Neural progenitor cell (in vitro differentiated cells): ENCODE results near the gene SGCD. TPM values are rescaled to one million over a fixed set of nuclear protein-coding genes. Genes with fewer than 3 reads are reported as not detected.
"Not testable (repeated sequence)": the region's sequence is repeated elsewhere in the genome, so short reads cannot be mapped to it uniquely, and the experiment has no call there.

ENCODE experiments used
- DNase-seq: peaks from one replicate; pipeline ENCODE4 v3.0.0-alpha.2; 2016; ENCODE audit warnings: low spot score
- H2AFZ ChIP-seq: fragments of 200-600 bp; sonication (generic); replicated peaks from 2 replicates; pipeline ENCODE4 v1.6.1; 2016; ENCODE audit warnings: antibody characterized with exemption
- H3F3A ChIP-seq: fragments of 200-600 bp; sonication (generic); 2 replicates; pipeline ENCODE4 v1.6.1; 2016; ENCODE audit warnings: antibody characterized with exemption, low read depth
- H3K27ac ChIP-seq: fragments of 200-600 bp; sonication (generic); 2 replicates; pipeline ENCODE4 v1.5.1; 2016; ENCODE audit warnings: mild to moderate bottlenecking
- H3K27me3 ChIP-seq: fragments of 200-600 bp; sonication (generic); 2 replicates; pipeline ENCODE4 v1.6.1; 2016; ENCODE audit warnings: mild to moderate bottlenecking, moderate library complexity
- H3K36me3 ChIP-seq: fragments of 200-600 bp; sonication (generic); 2 replicates; pipeline ENCODE4 v1.5.1; 2016
- H3K4me1 ChIP-seq: fragments of 200-600 bp; sonication (generic); 2 replicates; pipeline ENCODE4 v1.6.1; 2016; ENCODE audit warnings: mixed run types
- H3K4me2 ChIP-seq: fragments of 200-600 bp; sonication (generic); 2 replicates; pipeline ENCODE4 v1.6.1; 2016
- H3K4me3 ChIP-seq: fragments of 200-600 bp; sonication (generic); 2 replicates; pipeline ENCODE4 v1.5.1; 2016
- H3K79me2 ChIP-seq: fragments of 200-600 bp; sonication (generic); 2 replicates; pipeline ENCODE4 v1.6.1; 2016; ENCODE audit warnings: low read depth
- H3K9ac ChIP-seq: fragments of 200-600 bp; sonication (generic); 2 replicates; pipeline ENCODE4 v1.6.1; 2016
- H3K9me3 ChIP-seq: fragments of 200-600 bp; sonication (generic); 2 replicates; pipeline ENCODE4 v1.5.1; 2016; ENCODE audit warnings: low read depth
- H4K20me1 ChIP-seq: fragments of 200-600 bp; sonication (generic); 2 replicates; pipeline ENCODE4 v1.6.1; 2016; ENCODE audit warnings: low read depth
- H3K27ac Mint-ChIP-seq: 3 replicates; pipeline ENCODE4 v1.8.0; 2021; ENCODE audit warnings: mixed read lengths
- H3K27me3 Mint-ChIP-seq: 2 replicates; pipeline ENCODE4 v1.8.0; 2022; ENCODE audit warnings: low read depth, mild to moderate bottlenecking, inconsistent platforms, moderate library complexity, mixed read lengths; ENCODE audit not compliant: insufficient read depth
- H3K36me3 Mint-ChIP-seq: 3 replicates; pipeline ENCODE4 v1.8.0; 2021; ENCODE audit warnings: mixed read lengths
- H3K4me1 Mint-ChIP-seq: 3 replicates; pipeline ENCODE4 v1.8.0; 2021; ENCODE audit warnings: mixed read lengths
- H3K4me3 Mint-ChIP-seq: 3 replicates; pipeline ENCODE4 v1.8.0; 2021; ENCODE audit warnings: mild to moderate bottlenecking, moderate library complexity, mixed read lengths
- H3K9me3 Mint-ChIP-seq: 3 replicates; pipeline ENCODE4 v1.8.0; 2020; ENCODE audit warnings: mixed read lengths
- EZH2 ChIP-seq: fragments of 200-600 bp; sonication (generic); IDR thresholded peaks from 2 replicates; pipeline ENCODE4 v1.6.1; 2017; ENCODE audit warnings: antibody characterized with exemption, mild to moderate bottlenecking, moderate library complexity
- EZH2phosphoT487 ChIP-seq: fragments of 200-600 bp; sonication (generic); IDR thresholded peaks from 2 replicates; pipeline ENCODE4 v1.6.1; 2017; ENCODE audit warnings: antibody characterized with exemption
- total RNA-seq: library from RNA; depleted of rRNA; stranded (reverse); fragments of >200 nt; gene quantifications from 2 replicates; pipeline ENCODE4 v1.2.3, GENCODE V29; 2015; ENCODE audit warnings: low replicate concordance
- TF ChIP-seq, protein P1 (sequence below): fragments of 200-600 bp; sonication (generic); IDR thresholded peaks from 2 replicates; pipeline ENCODE4 v1.5.1; 2017; ENCODE audit warnings: antibody characterized with exemption, mild to moderate bottlenecking

SGCD gene
- total RNA-seq, 1 donor from 2014 or later = not detected

DNA sequence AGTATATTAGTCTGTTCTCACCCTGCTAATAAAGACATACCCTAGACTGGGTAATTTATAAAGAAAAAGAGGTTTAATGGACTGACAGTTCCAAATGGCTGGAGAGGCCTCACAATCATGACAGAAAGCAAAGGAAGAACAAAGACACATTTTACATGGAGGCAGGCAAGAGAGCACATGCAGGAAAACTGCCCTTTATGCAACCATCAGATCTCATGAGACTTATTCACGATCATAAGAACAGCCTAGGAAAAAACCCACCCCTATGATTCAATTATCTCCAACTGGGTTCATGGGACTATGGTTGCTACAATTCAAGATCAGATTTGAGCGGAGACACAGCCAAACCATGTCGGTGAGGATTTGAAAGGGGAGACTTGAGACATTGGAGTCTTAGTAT, 270.3 kb downstream of the SGCD start:
- Mint-ChIP-seq H3K9me3 (peaks cover 10% of the 10 kb centered on the region), H3K36me3 (peaks cover under 1% of the 10 kb centered on the region), H3K27ac (no peak overlapping the region), H3K27me3 (peaks cover 10% of the 10 kb centered on the region), H3K4me1 (no peaks in the 10 kb centered on the region), H3K4me3 (no peak overlapping the region)
- no peaks in the 10 kb centered on the region for H3K4me1 ChIP-seq
- no peaks in the 10 kb centered on the region for H3K27me3 ChIP-seq
- peak overlapping the region; percentile 22 for H2AFZ ChIP-seq
- H3K4me3 ChIP-seq = no peak overlapping the region
- no peak for DNase-seq
- no peak for TF ChIP-seq EZH2phosphoT487
- TF ChIP-seq, protein P1, sequence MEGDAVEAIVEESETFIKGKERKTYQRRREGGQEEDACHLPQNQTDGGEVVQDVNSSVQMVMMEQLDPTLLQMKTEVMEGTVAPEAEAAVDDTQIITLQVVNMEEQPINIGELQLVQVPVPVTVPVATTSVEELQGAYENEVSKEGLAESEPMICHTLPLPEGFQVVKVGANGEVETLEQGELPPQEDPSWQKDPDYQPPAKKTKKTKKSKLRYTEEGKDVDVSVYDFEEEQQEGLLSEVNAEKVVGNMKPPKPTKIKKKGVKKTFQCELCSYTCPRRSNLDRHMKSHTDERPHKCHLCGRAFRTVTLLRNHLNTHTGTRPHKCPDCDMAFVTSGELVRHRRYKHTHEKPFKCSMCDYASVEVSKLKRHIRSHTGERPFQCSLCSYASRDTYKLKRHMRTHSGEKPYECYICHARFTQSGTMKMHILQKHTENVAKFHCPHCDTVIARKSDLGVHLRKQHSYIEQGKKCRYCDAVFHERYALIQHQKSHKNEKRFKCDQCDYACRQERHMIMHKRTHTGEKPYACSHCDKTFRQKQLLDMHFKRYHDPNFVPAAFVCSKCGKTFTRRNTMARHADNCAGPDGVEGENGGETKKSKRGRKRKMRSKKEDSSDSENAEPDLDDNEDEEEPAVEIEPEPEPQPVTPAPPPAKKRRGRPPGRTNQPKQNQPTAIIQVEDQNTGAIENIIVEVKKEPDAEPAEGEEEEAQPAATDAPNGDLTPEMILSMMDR = no peak
- H3K79me2 ChIP-seq = no peaks in the 10 kb centered on the region
- H4K20me1 ChIP-seq = no peaks in the 10 kb centered on the region
- no peak overlapping the region for H3K9ac ChIP-seq
- no peak overlapping the region for H3K4me2 ChIP-seq
- no peaks in the 10 kb centered on the region for H3F3A ChIP-seq
- H3K27ac ChIP-seq = no peak overlapping the region
- no peaks in the 10 kb centered on the region for H3K9me3 ChIP-seq
- H3K36me3 ChIP-seq = no peaks in the 10 kb centered on the region

DNA sequence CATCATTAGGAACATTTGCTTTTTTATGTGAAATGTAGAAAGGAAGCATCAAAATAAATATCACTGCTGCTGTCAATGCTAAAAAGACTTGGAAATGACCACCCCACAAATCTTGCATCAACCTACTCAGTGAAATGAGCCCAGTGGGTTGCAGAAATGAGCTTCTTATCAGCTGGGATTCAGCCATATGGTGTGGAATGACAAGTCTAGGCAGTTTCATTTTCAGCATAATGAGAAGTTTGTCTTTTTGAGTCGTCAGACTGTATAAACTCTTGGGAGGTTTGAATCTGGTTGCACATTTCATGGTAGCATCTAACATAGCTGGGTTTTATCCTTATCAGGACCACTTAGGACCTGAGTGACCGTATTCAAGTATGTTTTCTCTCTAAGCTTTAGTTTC, 272.0 kb downstream of the SGCD start:
- H3K9me3 ChIP-seq = no peaks in the 10 kb centered on the region
- H3K27ac ChIP-seq = no peak overlapping the region
- H3K27me3 ChIP-seq = no peaks in the 10 kb centered on the region
- no peak for TF ChIP-seq EZH2phosphoT487
- no peak for TF ChIP-seq EZH2
- TF ChIP-seq, protein P1 = no peak
- no peak overlapping the region for H2AFZ ChIP-seq
- Mint-ChIP-seq H3K9me3 (peaks cover 21% of the 10 kb centered on the region), H3K4me3 (no peak overlapping the region), H3K36me3 (peaks cover 2% of the 10 kb centered on the region), H3K27ac (no peak overlapping the region), H3K4me1 (no peaks in the 10 kb centered on the region), H3K27me3 (peaks cover 6% of the 10 kb centered on the region)
- no peaks in the 10 kb centered on the region for H3F3A ChIP-seq
- H3K9ac ChIP-seq = no peak overlapping the region
- H3K79me2 ChIP-seq = no peaks in the 10 kb centered on the region
- H4K20me1 ChIP-seq = no peaks in the 10 kb centered on the region
- no peaks in the 10 kb centered on the region for H3K36me3 ChIP-seq
- no peak overlapping the region for H3K4me3 ChIP-seq
- no peak overlapping the region for H3K4me2 ChIP-seq
- no peaks in the 10 kb centered on the region for H3K4me1 ChIP-seq
- DNase-seq = no peak

GRCh38 chr5:156610582-156610981, 283.6 kb downstream of the SGCD start:
- not testable (repeated sequence) for H3K4me3 ChIP-seq, H3K4me3 Mint-ChIP-seq, H2AFZ ChIP-seq, H3K27ac ChIP-seq, H3F3A ChIP-seq, H3K36me3 ChIP-seq, H4K20me1 ChIP-seq, H3K9me3 ChIP-seq, H3K4me1 Mint-ChIP-seq, H3K4me2 ChIP-seq, H3K27me3 Mint-ChIP-seq, H3K27me3 ChIP-seq, H3K9ac ChIP-seq, H3K27ac Mint-ChIP-seq, H3K4me1 ChIP-seq, H3K79me2 ChIP-seq, H3K36me3 Mint-ChIP-seq, DNase-seq
- H3K9me3 Mint-ChIP-seq = peaks cover 25% of the 10 kb centered on the region

DNA sequence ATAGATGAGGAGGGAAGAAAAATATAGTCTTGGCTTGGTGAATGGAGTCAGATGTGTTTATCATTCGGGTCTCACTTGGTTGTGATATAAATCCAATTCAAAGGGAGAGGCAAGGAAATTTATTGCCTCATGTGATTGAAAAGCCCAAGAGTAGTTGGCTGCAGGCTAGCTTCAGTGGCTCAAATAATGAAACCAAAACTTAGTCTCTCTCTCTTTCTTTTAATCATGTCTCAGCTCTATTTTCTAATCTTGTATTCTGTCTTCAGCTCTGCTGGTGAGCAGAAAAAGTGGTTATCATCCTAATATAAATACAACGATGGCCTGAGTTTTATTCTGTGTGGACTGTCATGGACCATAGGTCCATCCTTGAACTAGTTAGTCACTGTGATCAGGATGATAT, 288.9 kb downstream of the SGCD start:
- H3K4me2 ChIP-seq = no peak overlapping the region
- no peaks in the 10 kb centered on the region for H3K9me3 ChIP-seq
- H3K4me3 ChIP-seq = no peak overlapping the region
- Mint-ChIP-seq H3K4me3 (no peak overlapping the region), H3K27ac (no peak overlapping the region), H3K27me3 (peaks cover 2% of the 10 kb centered on the region), H3K4me1 (no peaks in the 10 kb centered on the region), H3K36me3 (peaks cover 3% of the 10 kb centered on the region), H3K9me3 (peaks cover 13% of the 10 kb centered on the region)
- no peak for TF ChIP-seq EZH2phosphoT487
- TF ChIP-seq, protein P1 = no peak
- no peak for TF ChIP-seq EZH2
- no peak overlapping the region for H3K27ac ChIP-seq
- no peaks in the 10 kb centered on the region for H4K20me1 ChIP-seq
- H3K27me3 ChIP-seq = no peaks in the 10 kb centered on the region
- DNase-seq = no peak
- H2AFZ ChIP-seq = no peak overlapping the region
- no peaks in the 10 kb centered on the region for H3K4me1 ChIP-seq
- no peak overlapping the region for H3K9ac ChIP-seq
- no peaks in the 10 kb centered on the region for H3K79me2 ChIP-seq
- peaks cover 6% of the 10 kb centered on the region for H3K36me3 ChIP-seq
- H3F3A ChIP-seq = no peaks in the 10 kb centered on the region
